Right cardiac atrium (tissue), 5 donors: Measurements from ENCODE around the gene BBLN. TPM values are rescaled to one million over a fixed set of nuclear protein-coding genes. Genes with fewer than 3 reads are reported as not detected.

Experiments used
- ATAC-seq, 2 donors: fragments of 200-7000 bp; cut with Tn5 transposase; one replicate each; pipeline versions ENCODE4 v1.8.0 to v1.9.1; 2020; ENCODE audit warnings: moderate library complexity in 2 of 2, mild to moderate bottlenecking in 1 of 2
- DNase-seq, 3 donors: peaks; one replicate each; pipeline ENCODE4 v3.0.0-alpha.2; 2020
- H3K27ac ChIP-seq: one replicate; pipeline ENCODE4 v1.5.1; 2013; ENCODE audit warnings: mild to moderate bottlenecking, low read length, control low read depth, moderate library complexity
- H3K27me3 ChIP-seq: one replicate; pipeline ENCODE4 v1.6.1; 2013; ENCODE audit not compliant: control insufficient read depth, insufficient read depth
- H3K4me1 ChIP-seq: one replicate; pipeline ENCODE4 v1.6.1; 2013; ENCODE audit warnings: low read length; ENCODE audit not compliant: control insufficient read depth, insufficient read depth
- H3K4me3 ChIP-seq: one replicate; pipeline ENCODE4 v1.5.1; 2013; ENCODE audit warnings: low read length, control low read depth
- H3K9me3 ChIP-seq: one replicate; pipeline ENCODE4 v1.6.1; 2013; ENCODE audit warnings: low read length; ENCODE audit not compliant: control insufficient read depth
- WGBS: extraction: QIAGEN DNeasy Blood & Tissue Kit; methylation state at CpG from one replicate; pipeline ENCODE4 v1.1.7; 2013; 5-methylcytosine and 5-hydroxymethylcytosine counted together
- intact Hi-C, 4 donors: fragments of 100-400 bp; cut with DNase I; formaldehyde crosslinking; loops; one replicate each; pipeline versions ENCODE4 v1.11.0 to v1.14.0; 2022 to 2023
- polyA plus RNA-seq: library from polyadenylated mRNA; stranded (reverse); fragments of 200-250 nt; gene quantifications from one replicate; pipeline ENCODE4 v1.2.3, GENCODE V29; 2013
- total RNA-seq, 4 donors: library from RNA; stranded (reverse); fragmentation: NEBNext Ultra II Directional; extraction: Animal tissue kit (Norgen Biotek cat#: 25700); gene quantifications; one replicate each; pipeline ENCODE4 v1.2.1, GENCODE V29; 2021
- donor health status: healthy with polysubstance abuse.
- donor health status: DM: no; HTN: yes; CAD: no.
- donor health status: DM: no; HTN: no; CAD: no.
- donor health status: DM: no; HTN: yes; CAD: no; lungs with severe emphysema.
- donor health status: DM: yes; HTN: yes; CAD: no.

The BBLN gene
- total and polyA plus RNA-seq, 5 donors, result 41.6 to 138 (median 51.9) TPM

GRCh38 chr9:128153947-128154695 lies 5.9 kb upstream of the BBLN start:
- 81% methylated on average over 13 of the region's 13 CpGs for WGBS
- ATAC-seq, result no peak
- H3K9me3 ChIP-seq, result no peaks in the 10 kb centered on the region
- no peak overlapping the region for H3K27ac ChIP-seq
- H3K4me1 ChIP-seq, result no peaks in the 10 kb centered on the region
- no peaks in the 10 kb centered on the region for H3K27me3 ChIP-seq
- no peak overlapping the region for H3K4me3 ChIP-seq
- intact Hi-C loops, result no loop called here
- DNase-seq, result peak in 1 of 3 donors; percentile 4

GRCh38 chr9:128155736-128156500 lies 4.1 kb upstream of the BBLN start:
- intact Hi-C loops, result no loop called here
- Histone ChIP-seq H3K4me1 (no peaks in the 10 kb centered on the region), H3K4me3 (no peak overlapping the region), H3K27ac (no peak overlapping the region), H3K9me3 (no peaks in the 10 kb centered on the region), H3K27me3 (no peaks in the 10 kb centered on the region)
- DNase-seq (peak in 1 of 3 donors; percentile 9), ATAC-seq (no peak)
- WGBS, result 87% methylated on average over 7 of the region's 7 CpGs

GRCh38 chr9:128159522-128159783 lies 612 bp upstream of the BBLN start:
- 42% methylated on average over 11 of the region's 11 CpGs for WGBS
- Histone ChIP-seq H3K4me3 (peak overlapping the region; percentile 23), H3K9me3 (no peaks in the 10 kb centered on the region), H3K4me1 (peaks cover 6% of the 10 kb centered on the region), H3K27ac (peak overlapping the region; percentile 1), H3K27me3 (no peaks in the 10 kb centered on the region)
- ATAC-seq, result no peak
- intact Hi-C loops, result no loop called here
- no peak for DNase-seq

GRCh38 chr9:128160603-128160987 lies 530 bp downstream of the BBLN start:
- no peaks in the 10 kb centered on the region for H3K9me3 ChIP-seq
- 1% methylated on average over 23 of the region's 23 CpGs for WGBS
- no peaks in the 10 kb centered on the region for H3K27me3 ChIP-seq
- DNase-seq (peak in 2 of 3 donors; percentile 40 to 72), ATAC-seq (peak; percentile 6 to 7)
- intact Hi-C loops, result no loop called here
- no peak overlapping the region for H3K27ac ChIP-seq
- H3K4me3 ChIP-seq, result peak overlapping the region; percentile 57
- H3K4me1 ChIP-seq, result peaks cover 9% of the 10 kb centered on the region

GRCh38 chr9:128161215-128161902 lies 1.3 kb downstream of the BBLN start:
- H3K4me1 ChIP-seq, result peaks cover 9% of the 10 kb centered on the region
- no peak overlapping the region for H3K4me3 ChIP-seq
- no peaks in the 10 kb centered on the region for H3K9me3 ChIP-seq
- H3K27ac ChIP-seq, result no peak overlapping the region
- intact Hi-C loops, result no loop called here
- WGBS, result 92% methylated on average over 13 of the region's 13 CpGs
- no peaks in the 10 kb centered on the region for H3K27me3 ChIP-seq
- peak in 1 of 2 donors; percentile 0 for ATAC-seq
- peak in 2 of 3 donors; percentile 4 to 32 for DNase-seq

GRCh38 chr9:128162215-128163026 lies 2.4 kb downstream of the BBLN start:
- peak; percentile 73 to 80 (median 79) for DNase-seq
- Histone ChIP-seq H3K4me1 (peaks cover 9% of the 10 kb centered on the region), H3K27ac (peak overlapping the region; percentile 28), H3K27me3 (no peaks in the 10 kb centered on the region), H3K4me3 (no peak overlapping the region), H3K9me3 (no peaks in the 10 kb centered on the region)
- ATAC-seq, result peak; percentile 14 to 18
- 70% methylated on average over 10 of the region's 10 CpGs for WGBS
- intact Hi-C loops, result no loop called here

- no peaks in the 10 kb centered on the region for H3K9me3 ChIP-seq
- H3K27ac ChIP-seq, result no peak overlapping the region
- DNase-seq (peak in 1 of 3 donors; percentile 12), ATAC-seq (no peak)
- peaks cover 9% of the 10 kb centered on the region for H3K4me1 ChIP-seq
- H3K27me3 ChIP-seq, result no peaks in the 10 kb centered on the region
- intact Hi-C loops, result no loop called here
- no peak overlapping the region for H3K4me3 ChIP-seq
- WGBS, result 93% methylated on average over 6 of the region's 6 CpGs
Measured at GRCh38 chr9:128163027-128163515, 3.0 kb downstream of the BBLN start.

- H3K27me3 ChIP-seq, result no peaks in the 10 kb centered on the region
- H3K4me1 ChIP-seq, result peaks cover 9% of the 10 kb centered on the region
- 96% methylated on average over 10 of the region's 10 CpGs for WGBS
- ATAC-seq (no peak), DNase-seq (peak in 2 of 3 donors; percentile 53 to 64)
- H3K9me3 ChIP-seq, result no peaks in the 10 kb centered on the region
- intact Hi-C loops, result no loop called here
- no peak overlapping the region for H3K27ac ChIP-seq
- H3K4me3 ChIP-seq, result no peak overlapping the region
Measured at GRCh38 chr9:128163523-128164306, 3.6 kb downstream of the BBLN start.

GRCh38 chr9:128164307-128164885 lies 4.3 kb downstream of the BBLN start:
- DNase-seq (peak in 1 of 3 donors; percentile 36), ATAC-seq (no peak)
- intact Hi-C loops, result no loop called here
- Histone ChIP-seq H3K4me1 (peaks cover 9% of the 10 kb centered on the region), H3K4me3 (no peak overlapping the region), H3K9me3 (no peaks in the 10 kb centered on the region), H3K27ac (no peak overlapping the region), H3K27me3 (no peaks in the 10 kb centered on the region)
- 58% methylated on average over 14 of the region's 14 CpGs for WGBS

GRCh38 chr9:128166169-128166568 lies 6.1 kb downstream of the BBLN start:
- no peak overlapping the region for H3K27ac ChIP-seq
- peaks cover 9% of the 10 kb centered on the region for H3K4me1 ChIP-seq
- no peaks in the 10 kb centered on the region for H3K27me3 ChIP-seq
- WGBS, result 96% methylated on average over 18 of the region's 18 CpGs
- H3K9me3 ChIP-seq, result no peaks in the 10 kb centered on the region
- H3K4me3 ChIP-seq, result no peak overlapping the region
- DNase-seq (no peak), ATAC-seq (no peak)
- intact Hi-C loops, result no loop called here
